Effector memory CD8-positive, alpha-beta T cell (primary cell): Measurements from ENCODE around the gene DNER.

Experiments
- ATAC-seq: fragments of 150-1000 bp; cut with Tn5 transposase; replicated peaks from 2 replicates; pipeline ENCODE4 v1.10.0; 2021; ENCODE audit warnings: mild to moderate bottlenecking, moderate library complexity
- DNase-seq, 3 experiments: peaks; one replicate each; pipeline ENCODE4 v3.0.0; 2021
- H3K27ac Mint-ChIP-seq, 2 donors: one replicate each; pipeline ENCODE4 v1.8.0; 2022; ENCODE audit warnings: mild to moderate bottlenecking in 2 of 2, mixed read lengths in 2 of 2, moderate library complexity in 2 of 2
- H3K27me3 Mint-ChIP-seq, 2 donors: one replicate each; pipeline ENCODE4 v1.8.0; 2022; ENCODE audit warnings: mixed read lengths in 2 of 2
- H3K36me3 Mint-ChIP-seq: one replicate; pipeline ENCODE4 v1.8.0; 2022; ENCODE audit warnings: mild to moderate bottlenecking, moderate library complexity, mixed read lengths; ENCODE audit not compliant: insufficient read depth
- H3K4me1 Mint-ChIP-seq, 2 donors: one replicate each; pipeline ENCODE4 v1.8.0; 2022; ENCODE audit warnings: low read depth in 2 of 2, mixed read lengths in 2 of 2
- H3K4me3 Mint-ChIP-seq, 2 donors: one replicate each; pipeline ENCODE4 v1.8.0; 2022; ENCODE audit warnings: mild to moderate bottlenecking in 2 of 2, mixed read lengths in 2 of 2, moderate library complexity in 2 of 2
- H3K9me3 Mint-ChIP-seq, 2 donors: one replicate each; pipeline ENCODE4 v1.8.0; 2022; ENCODE audit warnings: mixed read lengths in 2 of 2

Gene DNER

GRCh38 chr2:229431327-229431954 lies 282.9 kb downstream of the DNER start:
- ATAC-seq (no peak), DNase-seq (no peak)
- H3K4me1 Mint-ChIP-seq: no peaks in the 10 kb centered on the region
- H3K4me3 Mint-ChIP-seq: no peak overlapping the region
- no peak overlapping the region for H3K27ac Mint-ChIP-seq
- peaks cover 0 to 6% of the 10 kb centered on the region in 2 donors for H3K27me3 Mint-ChIP-seq
- no peaks in the 10 kb centered on the region for H3K36me3 Mint-ChIP-seq
- no peaks in the 10 kb centered on the region for H3K9me3 Mint-ChIP-seq

- H3K27me3 Mint-ChIP-seq: peaks cover 0 to 15% of the 10 kb centered on the region in 2 donors
- no peak overlapping the region for H3K27ac Mint-ChIP-seq
- DNase-seq: no peak
- ATAC-seq: no peak
- H3K9me3 Mint-ChIP-seq: no peaks in the 10 kb centered on the region
- H3K4me3 Mint-ChIP-seq: no peak overlapping the region
- no peaks in the 10 kb centered on the region for H3K36me3 Mint-ChIP-seq
- no peaks in the 10 kb centered on the region for H3K4me1 Mint-ChIP-seq
Observed at GRCh38 chr2:229429589-229429988, 284.8 kb downstream of the DNER start.

- Mint-ChIP-seq H3K27me3 (peaks cover 0 to 21% of the 10 kb centered on the region in 2 donors), H3K27ac (no peak overlapping the region), H3K9me3 (peaks cover 0 to 2% of the 10 kb centered on the region in 2 donors), H3K4me3 (no peak overlapping the region), H3K36me3 (no peaks in the 10 kb centered on the region), H3K4me1 (no peaks in the 10 kb centered on the region)
- DNase-seq (no peak), ATAC-seq (no peak)
Observed at GRCh38 chr2:229426464-229426863, 287.9 kb downstream of the DNER start.

GRCh38 chr2:229425598-229425997 lies 288.8 kb downstream of the DNER start:
- no peak overlapping the region for H3K4me3 Mint-ChIP-seq
- H3K27ac Mint-ChIP-seq: no peak overlapping the region
- H3K9me3 Mint-ChIP-seq: peaks cover 0 to 2% of the 10 kb centered on the region in 2 donors
- DNase-seq (no peak), ATAC-seq (no peak)
- H3K27me3 Mint-ChIP-seq: peaks cover 0 to 21% of the 10 kb centered on the region in 2 donors
- no peaks in the 10 kb centered on the region for H3K36me3 Mint-ChIP-seq
- H3K4me1 Mint-ChIP-seq: no peaks in the 10 kb centered on the region

- Mint-ChIP-seq H3K27ac (no peak overlapping the region), H3K4me3 (no peak overlapping the region), H3K27me3 (peaks cover 0 to 16% of the 10 kb centered on the region in 2 donors), H3K4me1 (no peaks in the 10 kb centered on the region), H3K36me3 (no peaks in the 10 kb centered on the region), H3K9me3 (peaks cover under 1 to 2% of the 10 kb centered on the region in 2 donors)
- ATAC-seq (no peak), DNase-seq (no peak)
Observed at GRCh38 chr2:229422063-229422462, 292.3 kb downstream of the DNER start.

GRCh38 chr2:229419158-229419557 lies 295.2 kb downstream of the DNER start:
- no peaks in the 10 kb centered on the region for H3K36me3 Mint-ChIP-seq
- H3K27ac Mint-ChIP-seq: no peak overlapping the region
- peaks cover 6 to 7% of the 10 kb centered on the region in 2 donors for H3K27me3 Mint-ChIP-seq
- H3K9me3 Mint-ChIP-seq: peaks cover 2 to 6% of the 10 kb centered on the region in 2 donors
- no peak overlapping the region for H3K4me3 Mint-ChIP-seq
- ATAC-seq (no peak), DNase-seq (no peak)
- H3K4me1 Mint-ChIP-seq: no peaks in the 10 kb centered on the region

- no peak overlapping the region for H3K4me3 Mint-ChIP-seq
- DNase-seq (no peak), ATAC-seq (no peak)
- peaks cover 2 to 6% of the 10 kb centered on the region in 2 donors for H3K9me3 Mint-ChIP-seq
- no peak overlapping the region for H3K27ac Mint-ChIP-seq
- H3K36me3 Mint-ChIP-seq: no peaks in the 10 kb centered on the region
- no peaks in the 10 kb centered on the region for H3K4me1 Mint-ChIP-seq
- peaks cover 6 to 7% of the 10 kb centered on the region in 2 donors for H3K27me3 Mint-ChIP-seq
Observed at GRCh38 chr2:229417916-229418315, 296.4 kb downstream of the DNER start.

- Mint-ChIP-seq H3K9me3 (peaks cover 0 to 6% of the 10 kb centered on the region in 2 donors), H3K36me3 (no peaks in the 10 kb centered on the region), H3K4me3 (no peak overlapping the region), H3K27me3 (peaks cover 0 to 7% of the 10 kb centered on the region in 2 donors), H3K27ac (no peak overlapping the region), H3K4me1 (no peaks in the 10 kb centered on the region)
- ATAC-seq (no peak), DNase-seq (no peak)
Observed at GRCh38 chr2:229417176-229417575, 297.2 kb downstream of the DNER start.

GRCh38 chr2:229416116-229416694 lies 298.1 kb downstream of the DNER start:
- H3K4me3 Mint-ChIP-seq: no peak overlapping the region
- ATAC-seq (peak; percentile 17), DNase-seq (no peak)
- H3K9me3 Mint-ChIP-seq: peaks cover 0 to 6% of the 10 kb centered on the region in 2 donors
- H3K27me3 Mint-ChIP-seq: peaks cover 0 to 7% of the 10 kb centered on the region in 2 donors
- no peaks in the 10 kb centered on the region for H3K36me3 Mint-ChIP-seq
- H3K4me1 Mint-ChIP-seq: no peaks in the 10 kb centered on the region
- no peak overlapping the region for H3K27ac Mint-ChIP-seq

- ATAC-seq (no peak), DNase-seq (no peak)
- Mint-ChIP-seq H3K4me3 (no peak overlapping the region), H3K27me3 (peaks cover 0 to 7% of the 10 kb centered on the region in 2 donors), H3K36me3 (no peaks in the 10 kb centered on the region), H3K9me3 (peaks cover 4 to 6% of the 10 kb centered on the region in 2 donors), H3K4me1 (no peaks in the 10 kb centered on the region), H3K27ac (no peak overlapping the region)
Observed at GRCh38 chr2:229414631-229415030, 299.7 kb downstream of the DNER start.

GRCh38 chr2:229412686-229413085 lies 301.7 kb downstream of the DNER start:
- Mint-ChIP-seq H3K4me1 (no peaks in the 10 kb centered on the region), H3K27ac (no peak overlapping the region), H3K36me3 (no peaks in the 10 kb centered on the region), H3K27me3 (peaks cover 0 to 7% of the 10 kb centered on the region in 2 donors), H3K9me3 (peaks cover 4 to 6% of the 10 kb centered on the region in 2 donors), H3K4me3 (no peak overlapping the region)
- no peak for ATAC-seq
- DNase-seq: no peak

- Mint-ChIP-seq H3K27ac (no peak overlapping the region), H3K4me1 (no peaks in the 10 kb centered on the region), H3K27me3 (no peaks in the 10 kb centered on the region), H3K9me3 (peaks cover 0 to 4% of the 10 kb centered on the region in 2 donors), H3K4me3 (no peak overlapping the region), H3K36me3 (no peaks in the 10 kb centered on the region)
- ATAC-seq: no peak
- DNase-seq: no peak
Observed at GRCh38 chr2:229410946-229411345, 303.4 kb downstream of the DNER start.

- ATAC-seq (no peak), DNase-seq (no peak)
- Mint-ChIP-seq H3K27ac (no peak overlapping the region), H3K4me3 (no peak overlapping the region), H3K36me3 (no peaks in the 10 kb centered on the region), H3K9me3 (peaks cover 0 to 4% of the 10 kb centered on the region in 2 donors), H3K27me3 (no peaks in the 10 kb centered on the region), H3K4me1 (no peaks in the 10 kb centered on the region)
Observed at GRCh38 chr2:229410264-229410663, 304.1 kb downstream of the DNER start.

GRCh38 chr2:229409751-229410181 lies 304.6 kb downstream of the DNER start:
- Mint-ChIP-seq H3K4me1 (no peaks in the 10 kb centered on the region), H3K36me3 (no peaks in the 10 kb centered on the region), H3K27ac (no peak overlapping the region), H3K9me3 (peaks cover 0 to 4% of the 10 kb centered on the region in 2 donors), H3K27me3 (no peaks in the 10 kb centered on the region), H3K4me3 (no peak overlapping the region)
- ATAC-seq (no peak), DNase-seq (no peak)
